ENCODE data around the gene GPR68. TPM values are rescaled to one million over a fixed set of nuclear protein-coding genes. Genes with fewer than 3 reads are reported as not detected.
A peak's percentile ranks its signal among the peaks of the same experiment; 100 is the strongest.
"Not testable (repeated sequence)": the region's sequence is repeated elsewhere in the genome, so short reads cannot be mapped to it uniquely, and the experiment has no call there.

The GPR68 gene
- total RNA-seq, 5 donors from 2014 or later (not counting 1 experiment from before 2014, with no cell fraction given), result 3.0 to 16.4 (median 10.0) TPM

GRCh38 chr14:91252871-91253794 is 8.6 kb upstream of the GPR68 start:
- H3K27ac ChIP-seq (ENCODE audit: low read length), result peak overlapping the region; percentile 88
- H3K36me3 ChIP-seq (ENCODE audit: control insufficient read depth in 2 of 2, extremely low read depth in 1 of 2, insufficient read depth in 1 of 2, low read length in 1 of 2), result no peaks in the 10 kb centered on the region
- Mint-ChIP-seq H3K9me3 (no peaks in the 10 kb centered on the region), H3K27me3 (no peaks in the 10 kb centered on the region), H3K36me3 (peaks cover 3% of the 10 kb centered on the region), H3K4me1 (peaks cover 77 to 83% (median 81%) of the 10 kb centered on the region in 3 donors), H3K4me3 (peak overlapping the region; percentile 72 to 89 (median 77)), H3K27ac (peak overlapping the region; percentile 76 to 83)
- ChIA-PET CTCF (interaction anchor here in 1 of 2 donors (0.7 to 1.8 kb wide), 4 partner anchors 10 to 76 kb away, joined by 3 to 5 read pairs (median 4); no protein-coding TSS in a partner anchor), POLR2A (interaction anchor here in 1 of 2 donors (0.7 kb wide), 1 partner anchor 794 kb away, joined by 12 read pairs; no protein-coding TSS in a partner anchor)
- DNase-seq (peak in 11 of 35 experiments; percentile 24 to 68 (median 49)), ATAC-seq (replicated peaks in 1 of 4) (peak; percentile 26 to 52 (median 36))
- H3K9me3 ChIP-seq, result no peaks in the 10 kb centered on the region
- peaks cover 41 to 87% of the 10 kb centered on the region in 2 experiments for H3K4me1 ChIP-seq (ENCODE audit: control insufficient read depth in 1 of 2, extremely low read depth in 1 of 2, insufficient read depth in 2 of 2, low read length in 2 of 2)
- WGBS (ENCODE audit: insufficient coverage), result 6% methylated on average over 95 of the region's 95 CpGs
- H3K27me3 ChIP-seq (replicated peaks in 1 of 2; ENCODE audit: control insufficient read depth in 2 of 2, extremely low read depth in 1 of 2, insufficient read depth in 2 of 2, low read length in 1 of 2), result no peaks in the 10 kb centered on the region
- peak overlapping the region; percentile 46 to 52 for H3K4me3 ChIP-seq (ENCODE audit: control insufficient read depth in 1 of 2, extremely low read depth in 1 of 2, low read length in 1 of 2)

- 55% methylated on average over 5 of the region's 5 CpGs for WGBS (ENCODE audit: insufficient coverage)
- Histone ChIP-seq H3K9me3 (no peaks in the 10 kb centered on the region), H3K27ac (ENCODE audit: low read length) (peak overlapping the region; percentile 88), H3K4me3 (ENCODE audit: control insufficient read depth in 1 of 2, extremely low read depth in 1 of 2, low read length in 1 of 2) (no peak overlapping the region), H3K36me3 (ENCODE audit: control insufficient read depth in 2 of 2, extremely low read depth in 1 of 2, insufficient read depth in 1 of 2, low read length in 1 of 2) (no peaks in the 10 kb centered on the region), H3K4me1 (ENCODE audit: control insufficient read depth in 1 of 2, extremely low read depth in 1 of 2, insufficient read depth in 2 of 2, low read length in 2 of 2) (peaks cover 42 to 95% of the 10 kb centered on the region in 2 experiments), H3K27me3 (replicated peaks in 1 of 2; ENCODE audit: control insufficient read depth in 2 of 2, extremely low read depth in 1 of 2, insufficient read depth in 2 of 2, low read length in 1 of 2) (no peaks in the 10 kb centered on the region)
- POLR2A ChIA-PET, result interaction anchor here in 1 of 2 donors (1.0 kb wide), 1 partner anchor 22 kb away, joined by 4 read pairs; no protein-coding TSS in a partner anchor
- H3K27ac Mint-ChIP-seq, result peak overlapping the region; percentile 92 to 94
- DNase-seq, result no peak
- CTCF ChIA-PET, result interaction anchor here in 1 of 2 donors (1.1 to 1.5 kb wide), 2 partner anchors 36 to 74 kb away, joined by 3 to 5 read pairs; no protein-coding TSS in a partner anchor
- ATAC-seq (replicated peaks in 1 of 4), result no peak
- H3K4me3 Mint-ChIP-seq, result peak overlapping the region in 2 of 3 donors; percentile 34 to 56
- peaks cover 0 to 4% (median 4%) of the 10 kb centered on the region in 3 donors for H3K9me3 Mint-ChIP-seq
- H3K27me3 Mint-ChIP-seq, result no peaks in the 10 kb centered on the region
- peaks cover 7% of the 10 kb centered on the region for H3K36me3 Mint-ChIP-seq
- peaks cover 78 to 82% (median 79%) of the 10 kb centered on the region in 3 donors for H3K4me1 Mint-ChIP-seq
These were observed 6.4 kb upstream of the GPR68 start for GRCh38 chr14:91250912-91251311.

- Mint-ChIP-seq H3K27me3 (no peaks in the 10 kb centered on the region), H3K4me3 (peak overlapping the region; percentile 5 to 56 (median 10)), H3K9me3 (peaks cover 0 to 4% (median 4%) of the 10 kb centered on the region in 3 donors), H3K36me3 (peaks cover 7% of the 10 kb centered on the region), H3K4me1 (peaks cover 78 to 82% (median 79%) of the 10 kb centered on the region in 3 donors), H3K27ac (peak overlapping the region; percentile 92 to 94)
- H3K36me3 ChIP-seq (ENCODE audit: control insufficient read depth in 2 of 2, extremely low read depth in 1 of 2, insufficient read depth in 1 of 2, low read length in 1 of 2), result no peaks in the 10 kb centered on the region
- ChIA-PET CTCF (interaction anchor here (1.0 to 1.5 kb wide), 4 partner anchors 37 to 73 kb away, joined by 3 to 5 read pairs (median 3); no protein-coding TSS in a partner anchor), POLR2A (interaction anchor here (0.7 to 1.3 kb wide), 3 partner anchors 9 to 21 kb away, joined by 3 to 5 read pairs (median 4); no protein-coding TSS in a partner anchor)
- WGBS (ENCODE audit: insufficient coverage), result 0% methylated on average over 7 of the region's 10 CpGs
- H3K4me1 ChIP-seq (ENCODE audit: control insufficient read depth in 1 of 2, extremely low read depth in 1 of 2, insufficient read depth in 2 of 2, low read length in 2 of 2), result peaks cover 43 to 96% of the 10 kb centered on the region in 2 experiments
- peak overlapping the region; percentile 88 for H3K27ac ChIP-seq (ENCODE audit: low read length)
- no peak overlapping the region for H3K4me3 ChIP-seq (ENCODE audit: control insufficient read depth in 1 of 2, extremely low read depth in 1 of 2, low read length in 1 of 2)
- no peak for ATAC-seq (replicated peaks in 1 of 4)
- DNase-seq, result peak in 6 of 35 experiments; percentile 25 to 67 (median 32)
- no peaks in the 10 kb centered on the region for H3K9me3 ChIP-seq
- no peaks in the 10 kb centered on the region for H3K27me3 ChIP-seq (replicated peaks in 1 of 2; ENCODE audit: control insufficient read depth in 2 of 2, extremely low read depth in 1 of 2, insufficient read depth in 2 of 2, low read length in 1 of 2)
These were observed 5.5 kb upstream of the GPR68 start for GRCh38 chr14:91249841-91250616.

GRCh38 chr14:91246051-91246852 is 1.7 kb upstream of the GPR68 start:
- Histone ChIP-seq H3K27ac (ENCODE audit: low read length) (peak overlapping the region; percentile 99), H3K4me1 (ENCODE audit: control insufficient read depth in 1 of 2, extremely low read depth in 1 of 2, insufficient read depth in 2 of 2, low read length in 2 of 2) (peaks cover 58 to 98% of the 10 kb centered on the region in 2 experiments), H3K27me3 (replicated peaks in 1 of 2; ENCODE audit: control insufficient read depth in 2 of 2, extremely low read depth in 1 of 2, insufficient read depth in 2 of 2, low read length in 1 of 2) (no peaks in the 10 kb centered on the region), H3K9me3 (no peaks in the 10 kb centered on the region), H3K4me3 (ENCODE audit: control insufficient read depth in 1 of 2, extremely low read depth in 1 of 2, low read length in 1 of 2) (no peak overlapping the region), H3K36me3 (ENCODE audit: control insufficient read depth in 2 of 2, extremely low read depth in 1 of 2, insufficient read depth in 1 of 2, low read length in 1 of 2) (peaks cover 0 to under 1% of the 10 kb centered on the region in 2 donors)
- peaks cover 0 to 4% (median 4%) of the 10 kb centered on the region in 3 donors for H3K9me3 Mint-ChIP-seq
- peaks cover 87 to 93% (median 87%) of the 10 kb centered on the region in 3 donors for H3K4me1 Mint-ChIP-seq
- ATAC-seq (replicated peaks in 1 of 4), result peak; percentile 65 to 82 (median 66)
- no peaks in the 10 kb centered on the region for H3K27me3 Mint-ChIP-seq
- POLR2A ChIA-PET, result interaction anchor here (0.5 to 1.5 kb wide), 6 partner anchors 17 to 1648 kb away, joined by 3 to 6 read pairs (median 3); no protein-coding TSS in a partner anchor
- H3K36me3 Mint-ChIP-seq, result peaks cover 8% of the 10 kb centered on the region
- CTCF ChIA-PET, result interaction anchor here (0.5 to 1.7 kb wide), 6 partner anchors 13 to 111 kb away, joined by 3 to 15 read pairs (median 4); no protein-coding TSS in a partner anchor
- WGBS (ENCODE audit: insufficient coverage), result 18% methylated on average over 11 of the region's 15 CpGs
- peak in 34 of 35 experiments; percentile 63 to 95 (median 82) for DNase-seq
- peak overlapping the region; percentile 89 to 90 for H3K27ac Mint-ChIP-seq
- peak overlapping the region; percentile 60 to 82 (median 62) for H3K4me3 Mint-ChIP-seq

- POLR2A ChIA-PET, result interaction anchor here (0.5 to 1.5 kb wide), 4 partner anchors 18 to 620 kb away, joined by 3 to 6 read pairs (median 4); no protein-coding TSS in a partner anchor
- Histone ChIP-seq H3K4me3 (ENCODE audit: control insufficient read depth in 1 of 2, extremely low read depth in 1 of 2, low read length in 1 of 2) (peak overlapping the region; percentile 4 to 54), H3K27ac (ENCODE audit: low read length) (peak overlapping the region; percentile 99), H3K4me1 (ENCODE audit: control insufficient read depth in 1 of 2, extremely low read depth in 1 of 2, insufficient read depth in 2 of 2, low read length in 2 of 2) (peaks cover 56 to 98% of the 10 kb centered on the region in 2 experiments)
- peak overlapping the region; percentile 60 to 82 (median 62) for H3K4me3 Mint-ChIP-seq
- peaks cover 11% of the 10 kb centered on the region for H3K36me3 Mint-ChIP-seq
- WGBS (ENCODE audit: insufficient coverage), result 43% methylated on average over 2 of the region's 8 CpGs
- H3K36me3 ChIP-seq (ENCODE audit: control insufficient read depth in 2 of 2, extremely low read depth in 1 of 2, insufficient read depth in 1 of 2, low read length in 1 of 2); ATAC-seq (replicated peaks in 1 of 4); H3K9me3 ChIP-seq; DNase-seq; H3K9me3 Mint-ChIP-seq; H3K27me3 ChIP-seq (replicated peaks in 1 of 2; ENCODE audit: control insufficient read depth in 2 of 2, extremely low read depth in 1 of 2, insufficient read depth in 2 of 2, low read length in 1 of 2); H3K27me3 Mint-ChIP-seq: not testable (repeated sequence)
- CTCF ChIA-PET, result interaction anchor here in 1 of 2 donors (0.5 to 1.7 kb wide), 4 partner anchors 13 to 110 kb away, joined by 3 to 7 read pairs (median 4); no protein-coding TSS in a partner anchor
- peak overlapping the region; percentile 89 to 90 for H3K27ac Mint-ChIP-seq
- peaks cover 86 to 93% (median 87%) of the 10 kb centered on the region in 3 donors for H3K4me1 Mint-ChIP-seq
These were observed 1.1 kb upstream of the GPR68 start for GRCh38 chr14:91245616-91246015.

Measured in T-cell (primary cell).